ENCODE data around the gene PRDM7.
"Not testable (repeated sequence)": the region's sequence is repeated elsewhere in the genome, so short reads cannot be mapped to it uniquely, and the experiment has no call there.

Gene PRDM7

GRCh38 chr16:90093799-90094198, 16.7 kb upstream of the PRDM7 start:
- H3K27ac ChIP-seq (ENCODE audit: low read length); H3K4me3 ChIP-seq (ENCODE audit: low read depth in 1 of 2, low read length in 2 of 2); DNase-seq; H3K4me1 ChIP-seq (ENCODE audit: insufficient read depth, low read length); H3K9me3 ChIP-seq (ENCODE audit: insufficient read depth, low read length, severe bottlenecking); H3K36me3 ChIP-seq (ENCODE audit: insufficient read depth, low read length); H3K4me2 ChIP-seq (ENCODE audit: insufficient read depth, low read length); H4K20me1 ChIP-seq (ENCODE audit: insufficient read depth, low read length); H3K79me2 ChIP-seq (ENCODE audit: insufficient read depth, low read length); H3K9ac ChIP-seq (ENCODE audit: low read depth, low read length); H3K27me3 ChIP-seq (ENCODE audit: insufficient read depth, low read length, poor library complexity); H2AFZ ChIP-seq (ENCODE audit: low read depth, low read length); ATAC-seq (ENCODE audit: insufficient read depth, low read depth): not testable (repeated sequence)

GRCh38 chr16:90092781-90093180, 15.7 kb upstream of the PRDM7 start:
- H3K79me2 ChIP-seq (ENCODE audit: insufficient read depth, low read length); H3K27ac ChIP-seq (ENCODE audit: low read length); H2AFZ ChIP-seq (ENCODE audit: low read depth, low read length); ATAC-seq (ENCODE audit: insufficient read depth, low read depth); H3K4me1 ChIP-seq (ENCODE audit: insufficient read depth, low read length); H3K9me3 ChIP-seq (ENCODE audit: insufficient read depth, low read length, severe bottlenecking); H3K27me3 ChIP-seq (ENCODE audit: insufficient read depth, low read length, poor library complexity); H3K4me2 ChIP-seq (ENCODE audit: insufficient read depth, low read length); H3K4me3 ChIP-seq (ENCODE audit: low read depth in 1 of 2, low read length in 2 of 2); H3K36me3 ChIP-seq (ENCODE audit: insufficient read depth, low read length); H4K20me1 ChIP-seq (ENCODE audit: insufficient read depth, low read length); H3K9ac ChIP-seq (ENCODE audit: low read depth, low read length); DNase-seq: not testable (repeated sequence)

GRCh38 chr16:90084215-90084950, 7.3 kb upstream of the PRDM7 start:
- H3K4me2 ChIP-seq (ENCODE audit: insufficient read depth, low read length) = no peak overlapping the region
- no peak overlapping the region for H3K9ac ChIP-seq (ENCODE audit: low read depth, low read length)
- no peak overlapping the region for H2AFZ ChIP-seq (ENCODE audit: low read depth, low read length)
- H3K79me2 ChIP-seq (ENCODE audit: insufficient read depth, low read length) = no peaks in the 10 kb centered on the region
- TF ChIP-seq EZH2 (IDR thresholded peaks at IDR 0.05; ENCODE audit: borderline replicate concordance, low read depth, low read length, severe bottlenecking) (no peak), CTCF (IDR thresholded peaks at IDR 0.05; ENCODE audit: borderline replicate concordance, extremely low read depth, low read length, poor library complexity, severe bottlenecking) (no peak)
- DNase-seq (no peak), ATAC-seq (ENCODE audit: insufficient read depth, low read depth) (no peak)
- H3K27me3 ChIP-seq (ENCODE audit: insufficient read depth, low read length, poor library complexity) = peaks cover 10% of the 10 kb centered on the region
- no peaks in the 10 kb centered on the region for H3K9me3 ChIP-seq (ENCODE audit: insufficient read depth, low read length, severe bottlenecking)
- no peaks in the 10 kb centered on the region for H4K20me1 ChIP-seq (ENCODE audit: insufficient read depth, low read length)
- H3K36me3 ChIP-seq (ENCODE audit: insufficient read depth, low read length) = no peaks in the 10 kb centered on the region
- H3K27ac ChIP-seq (ENCODE audit: low read length) = no peak overlapping the region
- H3K4me1 ChIP-seq (ENCODE audit: insufficient read depth, low read length) = peaks cover 13% of the 10 kb centered on the region
- no peak overlapping the region for H3K4me3 ChIP-seq (ENCODE audit: low read depth in 1 of 2, low read length in 2 of 2)

DNA sequence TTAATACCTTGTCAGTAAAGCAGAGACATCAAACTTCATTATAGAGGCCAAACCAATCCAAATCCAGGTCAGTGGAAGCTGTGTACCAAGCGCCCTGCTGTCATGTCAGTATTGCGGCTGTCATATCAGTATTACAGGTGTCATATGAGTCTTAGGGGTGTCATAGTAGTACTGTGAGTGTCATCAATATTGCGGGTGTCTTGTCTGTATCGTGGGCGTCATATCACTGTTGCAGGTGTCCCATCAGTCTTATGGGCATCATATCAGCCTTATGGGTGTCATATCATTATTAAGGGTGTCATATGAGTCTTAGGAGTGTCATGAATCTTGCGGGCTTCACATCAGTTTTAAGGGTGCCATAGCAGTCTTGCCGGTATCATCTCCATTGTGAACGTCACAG, 6.0 kb upstream of the PRDM7 start:
- H3K9me3 ChIP-seq (ENCODE audit: insufficient read depth, low read length, severe bottlenecking) = no peaks in the 10 kb centered on the region
- ATAC-seq (ENCODE audit: insufficient read depth, low read depth) (no peak), DNase-seq (no peak)
- peaks cover 16% of the 10 kb centered on the region for H3K4me1 ChIP-seq (ENCODE audit: insufficient read depth, low read length)
- H3K79me2 ChIP-seq (ENCODE audit: insufficient read depth, low read length) = no peaks in the 10 kb centered on the region
- peaks cover 10% of the 10 kb centered on the region for H3K27me3 ChIP-seq (ENCODE audit: insufficient read depth, low read length, poor library complexity)
- H3K4me2 ChIP-seq (ENCODE audit: insufficient read depth, low read length) = no peak overlapping the region
- no peaks in the 10 kb centered on the region for H4K20me1 ChIP-seq (ENCODE audit: insufficient read depth, low read length)
- H3K36me3 ChIP-seq (ENCODE audit: insufficient read depth, low read length) = no peaks in the 10 kb centered on the region
- H2AFZ ChIP-seq (ENCODE audit: low read depth, low read length) = no peak overlapping the region
- TF ChIP-seq CTCF (IDR thresholded peaks at IDR 0.05; ENCODE audit: borderline replicate concordance, extremely low read depth, low read length, poor library complexity, severe bottlenecking) (no peak), EZH2 (IDR thresholded peaks at IDR 0.05; ENCODE audit: borderline replicate concordance, low read depth, low read length, severe bottlenecking) (no peak)
- H3K27ac ChIP-seq (ENCODE audit: low read length) = no peak overlapping the region
- H3K9ac ChIP-seq (ENCODE audit: low read depth, low read length) = no peak overlapping the region
- H3K4me3 ChIP-seq (ENCODE audit: low read depth in 1 of 2, low read length in 2 of 2) = no peak overlapping the region
